ENCODE data around the gene CAMK4. TPM values are rescaled to one million over a fixed set of nuclear protein-coding genes. Genes with fewer than 3 reads are reported as not detected.
"Not testable (repeated sequence)": the region's sequence is repeated elsewhere in the genome, so short reads cannot be mapped to it uniquely, and the experiment has no call there.

The CAMK4 gene
- total RNA-seq, 1 donor from 2014 or later, result 3.0 TPM

- DNase-seq (ENCODE audit: low spot score), result no peak
Measured at GRCh38 chr5:111256128-111256527, 31.9 kb downstream of the CAMK4 start.

- DNase-seq (ENCODE audit: low spot score), result not testable (repeated sequence)
Measured at GRCh38 chr5:111257610-111258009, 33.4 kb downstream of the CAMK4 start.

- DNase-seq (ENCODE audit: low spot score), result no peak
Measured at GRCh38 chr5:111259636-111260035, 35.5 kb downstream of the CAMK4 start.

GRCh38 chr5:111261610-111262009, 37.4 kb downstream of the CAMK4 start:
- no peak for DNase-seq (ENCODE audit: low spot score)

GRCh38 chr5:111262153-111262552, 38.0 kb downstream of the CAMK4 start:
- DNase-seq (ENCODE audit: low spot score), result no peak

GRCh38 chr5:111262815-111263214, 38.6 kb downstream of the CAMK4 start:
- DNase-seq (ENCODE audit: low spot score), result no peak

- DNase-seq (ENCODE audit: low spot score), result no peak
Measured at GRCh38 chr5:111266491-111266890, 42.3 kb downstream of the CAMK4 start.

GRCh38 chr5:111268300-111268699, 44.1 kb downstream of the CAMK4 start:
- DNase-seq (ENCODE audit: low spot score), result no peak

GRCh38 chr5:111271885-111272284, 47.7 kb downstream of the CAMK4 start:
- DNase-seq (ENCODE audit: low spot score), result no peak

GRCh38 chr5:111277061-111277460, 52.9 kb downstream of the CAMK4 start:
- DNase-seq (ENCODE audit: low spot score), result no peak

- DNase-seq (ENCODE audit: low spot score), result no peak
Measured at GRCh38 chr5:111278858-111279504, 54.8 kb downstream of the CAMK4 start.

- DNase-seq (ENCODE audit: low spot score), result no peak
Measured at GRCh38 chr5:111280282-111280951, 56.2 kb downstream of the CAMK4 start.

- DNase-seq (ENCODE audit: low spot score), result no peak
Measured at GRCh38 chr5:111282798-111283197, 58.6 kb downstream of the CAMK4 start.

- no peak for DNase-seq (ENCODE audit: low spot score)
Measured at GRCh38 chr5:111284825-111285224, 60.6 kb downstream of the CAMK4 start.

GRCh38 chr5:111294551-111294950, 70.4 kb downstream of the CAMK4 start:
- no peak for DNase-seq (ENCODE audit: low spot score)

GRCh38 chr5:111295649-111296048, 71.5 kb downstream of the CAMK4 start:
- DNase-seq (ENCODE audit: low spot score), result no peak

GRCh38 chr5:111296570-111296969, 72.4 kb downstream of the CAMK4 start:
- DNase-seq (ENCODE audit: low spot score), result no peak

GRCh38 chr5:111299067-111299481, 74.9 kb downstream of the CAMK4 start:
- no peak for DNase-seq (ENCODE audit: low spot score)

- no peak for DNase-seq (ENCODE audit: low spot score)
Measured at GRCh38 chr5:111299831-111300432, 75.7 kb downstream of the CAMK4 start.

- DNase-seq (ENCODE audit: low spot score), result no peak
Measured at GRCh38 chr5:111301264-111301663, 77.1 kb downstream of the CAMK4 start.

GRCh38 chr5:111302043-111302442, 77.9 kb downstream of the CAMK4 start:
- not testable (repeated sequence) for DNase-seq (ENCODE audit: low spot score)

GRCh38 chr5:111308951-111309350, 84.8 kb downstream of the CAMK4 start:
- no peak for DNase-seq (ENCODE audit: low spot score)

GRCh38 chr5:111309384-111309783, 85.2 kb downstream of the CAMK4 start:
- no peak for DNase-seq (ENCODE audit: low spot score)
